ENCODE results near the gene RMDN2.
A peak's percentile ranks its signal among the peaks of the same experiment; 100 is the strongest.

RMDN2 gene, protein sequence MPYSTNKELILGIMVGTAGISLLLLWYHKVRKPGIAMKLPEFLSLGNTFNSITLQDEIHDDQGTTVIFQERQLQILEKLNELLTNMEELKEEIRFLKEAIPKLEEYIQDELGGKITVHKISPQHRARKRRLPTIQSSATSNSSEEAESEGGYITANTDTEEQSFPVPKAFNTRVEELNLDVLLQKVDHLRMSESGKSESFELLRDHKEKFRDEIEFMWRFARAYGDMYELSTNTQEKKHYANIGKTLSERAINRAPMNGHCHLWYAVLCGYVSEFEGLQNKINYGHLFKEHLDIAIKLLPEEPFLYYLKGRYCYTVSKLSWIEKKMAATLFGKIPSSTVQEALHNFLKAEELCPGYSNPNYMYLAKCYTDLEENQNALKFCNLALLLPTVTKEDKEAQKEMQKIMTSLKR

DNA sequence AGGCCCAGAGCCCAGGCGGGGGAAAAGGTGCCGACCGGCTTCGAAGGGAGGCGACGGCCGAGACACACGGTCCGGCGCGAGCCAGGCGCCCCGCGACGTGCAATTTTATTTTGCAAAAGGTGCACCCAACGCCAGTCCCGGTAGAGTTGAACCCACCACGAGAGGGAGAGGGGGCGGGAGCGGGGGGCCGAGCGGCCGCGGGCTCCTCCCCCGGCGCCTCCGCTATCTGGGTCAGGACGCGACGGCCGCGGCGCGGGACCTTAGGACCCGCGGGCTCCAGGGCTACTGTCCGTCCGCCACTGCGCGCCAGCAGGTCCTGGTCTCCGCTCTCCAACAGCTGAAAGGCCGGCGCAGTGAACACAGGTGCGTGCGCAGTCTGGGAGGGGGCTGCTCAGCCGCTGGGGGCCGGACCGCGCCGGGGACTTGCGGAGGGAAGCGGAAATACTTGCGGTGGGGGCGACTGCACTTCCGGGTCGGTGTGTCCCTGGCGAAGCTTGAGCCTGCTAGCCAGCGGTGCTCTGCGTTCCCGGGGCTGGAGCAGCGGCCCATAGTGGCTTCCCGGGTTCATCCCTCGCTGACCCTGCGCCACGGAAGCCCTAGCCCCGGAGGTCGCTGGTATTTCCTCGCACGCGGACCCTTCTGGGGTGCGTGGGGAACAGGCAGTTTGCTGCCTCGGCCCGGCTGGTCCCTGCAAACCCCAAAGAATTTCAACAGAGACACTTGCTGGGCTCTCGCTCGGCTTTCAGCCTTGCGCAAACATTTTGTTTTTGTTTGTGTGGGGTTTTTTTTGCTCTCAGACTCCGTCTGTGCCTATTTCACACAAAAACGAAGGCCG, at the start of gene RMDN2:
TSS of gene RMDN2 (plus strand) at position 225 of the 835 bp plus-strand sequence. CDS start 3,991 bp downstream, outside the sequence.
- peak; percentile 59 for DNase-seq

DNA sequence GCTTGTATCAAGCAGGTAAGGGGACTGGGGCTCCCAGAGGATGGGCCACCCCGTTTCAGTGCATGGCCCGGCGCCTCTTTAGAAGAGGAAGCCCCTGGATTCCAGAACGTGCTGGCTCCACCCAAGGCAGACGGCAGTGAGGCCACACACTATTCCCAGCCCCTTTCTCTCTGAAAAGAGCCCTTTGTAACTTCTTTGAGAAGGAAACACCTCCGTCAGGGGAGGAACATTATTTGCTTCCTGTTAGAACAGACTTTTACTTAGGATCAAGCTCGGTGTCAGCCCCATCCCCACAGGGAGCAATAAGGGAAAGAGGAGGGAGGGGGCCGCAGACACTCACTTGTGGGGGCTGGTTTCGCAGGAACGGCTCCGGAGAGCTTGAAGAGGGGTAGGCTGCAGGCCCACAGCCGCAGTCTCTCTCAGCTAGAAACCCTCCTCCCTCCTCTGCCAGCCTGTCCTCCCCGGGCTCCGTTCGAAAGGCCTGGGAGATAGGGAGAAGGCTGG, 49.6 kb upstream of the RMDN2 start:
- no peak for DNase-seq

DNA sequence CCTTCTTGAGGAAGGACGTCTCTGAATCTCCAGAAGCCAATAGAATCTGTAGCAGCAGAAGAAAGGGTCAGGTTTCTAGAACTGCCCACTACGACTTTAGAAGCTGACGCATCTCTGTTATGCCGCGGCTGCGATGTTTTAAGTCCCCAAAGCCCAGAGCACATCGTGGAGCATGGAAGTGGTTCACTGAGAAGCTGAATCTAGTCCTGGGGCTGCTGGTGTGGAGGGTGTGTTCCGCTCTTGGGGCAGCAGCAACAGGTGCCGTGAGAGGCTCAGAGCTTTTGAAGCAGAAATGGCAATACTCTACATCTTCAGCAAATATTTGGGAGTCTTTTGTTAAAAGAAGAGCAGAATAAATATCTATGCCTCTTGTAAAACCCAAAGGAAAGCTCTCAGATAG, 48.9 kb upstream of the RMDN2 start:
- DNase-seq = no peak

GRCh38 chr2:37877457-37878315, 47.4 kb upstream of the RMDN2 start:
- no peak for DNase-seq

DNA sequence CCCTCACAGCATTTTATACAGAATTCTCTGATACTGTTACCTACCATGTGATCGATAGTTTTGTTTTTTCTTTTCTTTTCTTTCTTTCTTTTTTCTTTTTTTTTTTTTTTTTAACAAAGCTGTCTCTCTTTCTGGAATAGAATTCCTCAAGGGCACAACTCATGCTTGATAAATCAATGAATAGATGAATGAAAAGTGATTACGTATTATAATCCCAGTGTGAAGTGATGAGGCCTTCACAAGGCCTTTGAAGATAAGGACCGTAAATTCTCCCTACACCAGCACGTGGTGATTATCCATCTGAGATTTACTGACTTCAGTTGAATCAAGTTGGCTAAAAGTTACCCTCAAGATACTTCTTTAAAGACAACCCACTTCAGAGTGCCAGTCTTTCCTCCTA, 46.6 kb upstream of the RMDN2 start:
- DNase-seq = no peak

DNA sequence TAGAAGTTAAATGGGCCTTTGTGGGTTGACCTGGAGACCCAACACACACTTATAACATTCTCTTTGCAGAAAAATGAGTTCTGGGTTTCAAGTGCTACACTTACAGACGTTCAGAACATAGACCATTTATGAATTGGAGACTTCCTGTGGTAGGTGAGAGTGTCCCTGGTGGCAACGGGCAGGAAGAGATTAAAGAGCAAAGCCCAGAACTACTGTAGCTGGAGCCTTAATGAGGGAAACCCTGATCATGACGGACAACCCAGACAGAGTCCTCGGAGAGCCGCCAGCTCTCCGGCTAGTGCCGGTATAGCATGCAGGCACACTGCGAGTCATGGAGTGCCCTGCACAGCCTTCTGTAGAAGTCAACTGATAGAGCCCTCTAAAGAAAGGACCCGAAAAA, 44.5 kb upstream of the RMDN2 start:
- no peak for DNase-seq

- DNase-seq = no peak
Observed at GRCh38 chr2:37881397-37881796, 43.7 kb upstream of the RMDN2 start.

GRCh38 chr2:37882036-37882435, 43.1 kb upstream of the RMDN2 start:
- DNase-seq = no peak

GRCh38 chr2:37883518-37883917, 41.6 kb upstream of the RMDN2 start:
- no peak for DNase-seq

DNA sequence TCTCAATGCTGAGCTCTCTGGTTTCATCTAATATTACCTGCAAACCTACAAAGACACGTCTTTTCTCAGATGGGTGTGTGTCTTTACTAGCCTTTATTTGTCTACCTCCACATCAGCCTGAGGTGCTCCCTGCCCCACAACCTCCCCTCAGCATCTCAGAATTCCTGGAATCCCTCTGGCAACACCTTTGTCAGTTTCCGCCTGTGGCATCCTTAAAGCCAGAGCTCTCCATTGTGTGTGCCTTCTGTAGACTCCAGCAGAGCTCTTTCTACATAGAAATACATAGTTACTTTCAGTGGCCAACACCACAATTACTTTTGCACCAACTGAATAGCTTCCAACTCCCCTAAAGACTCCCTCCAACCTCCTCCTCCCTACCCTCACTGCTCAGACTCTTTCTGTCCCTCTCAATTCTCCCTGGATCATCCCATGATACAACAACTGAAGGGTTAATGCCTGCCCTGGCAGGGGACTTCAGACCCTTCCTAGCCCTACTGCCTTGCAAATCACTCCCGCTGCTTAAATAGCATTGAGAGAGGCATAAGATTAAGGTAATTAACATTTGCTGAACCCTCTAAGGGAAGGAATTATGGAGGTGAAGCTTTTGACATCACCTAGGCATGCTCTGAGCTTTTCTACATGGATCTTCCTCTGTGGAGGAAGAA, 39.6 kb upstream of the RMDN2 start:
- DNase-seq = no peak

DNA sequence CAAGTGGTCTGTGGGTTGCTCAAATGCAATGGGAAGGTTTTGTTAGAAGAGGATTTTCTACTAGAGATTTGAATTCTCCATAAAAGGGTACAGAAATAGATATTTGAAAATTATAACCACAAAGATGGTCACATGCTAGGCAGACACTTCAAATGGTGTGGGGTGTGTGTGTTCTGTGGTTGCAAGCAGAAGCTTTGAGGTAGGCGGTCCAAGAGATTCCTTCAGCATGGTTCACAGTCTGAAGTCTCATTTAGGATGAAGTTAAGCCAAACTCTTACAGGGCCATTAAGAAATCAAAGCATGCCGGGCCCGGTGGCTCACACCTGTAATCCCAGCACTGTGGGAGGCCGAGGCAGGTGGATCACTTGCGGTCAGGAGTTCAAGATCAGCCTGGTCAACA, 38.3 kb upstream of the RMDN2 start:
- DNase-seq = no peak

- no peak for DNase-seq
Observed at GRCh38 chr2:37887286-37887685, 37.8 kb upstream of the RMDN2 start.

DNA sequence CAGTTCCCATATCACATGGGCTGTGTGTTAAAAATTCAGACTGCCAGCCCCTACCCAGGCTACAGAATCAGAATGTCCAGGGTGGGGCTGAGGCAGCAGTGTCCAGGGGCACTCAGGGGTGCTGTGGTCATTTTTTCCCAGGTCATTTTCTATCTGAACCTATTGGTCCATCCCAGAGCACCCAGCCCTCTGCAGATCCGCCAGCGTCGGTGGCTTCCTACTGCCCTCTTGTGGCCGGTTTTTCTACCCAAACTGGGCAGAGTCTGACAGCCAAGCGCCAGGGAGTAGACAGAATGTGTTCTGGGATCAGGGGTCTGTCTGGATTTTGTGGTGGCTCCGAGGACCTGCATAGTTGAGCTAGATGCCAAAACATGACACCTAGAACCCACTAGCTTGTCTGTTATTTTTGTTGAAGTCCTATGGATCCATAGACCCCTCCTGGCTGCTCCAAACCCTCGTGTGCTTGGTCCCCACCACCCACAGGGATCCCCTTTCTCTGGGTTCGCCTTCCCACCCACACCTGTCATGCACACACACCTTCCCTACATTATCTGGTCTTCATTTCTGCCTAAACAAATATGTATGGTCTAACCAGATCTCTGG, 34.1 kb upstream of the RMDN2 start:
- DNase-seq = peak; percentile 40

DNA sequence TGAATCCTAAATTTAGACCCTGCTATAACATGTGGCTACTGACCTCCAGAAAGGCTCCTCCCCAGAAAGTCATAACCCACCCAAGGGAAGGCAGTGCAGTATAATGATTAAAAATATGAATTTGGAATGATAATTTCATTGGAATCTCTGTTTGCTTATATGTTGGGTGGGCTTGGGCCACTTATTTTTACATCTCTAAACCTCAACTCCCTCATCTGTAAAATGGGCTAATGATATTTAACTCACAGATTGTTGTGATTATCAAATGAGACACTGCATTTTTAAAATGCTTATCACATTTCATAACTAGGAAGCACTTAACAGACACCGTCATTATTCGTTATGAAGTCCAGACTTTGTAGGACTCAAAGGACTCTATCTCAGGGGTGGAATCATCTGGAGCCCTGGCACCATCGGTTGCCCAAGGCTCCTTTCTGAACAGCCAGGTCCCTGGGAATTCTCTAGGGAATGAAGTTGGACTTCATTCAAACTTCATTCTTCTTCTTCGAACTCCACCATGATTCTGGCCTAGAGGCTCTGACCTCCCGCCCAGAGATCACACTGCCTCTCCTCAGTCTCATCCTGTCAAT, 33.1 kb upstream of the RMDN2 start:
- no peak for DNase-seq

DNA sequence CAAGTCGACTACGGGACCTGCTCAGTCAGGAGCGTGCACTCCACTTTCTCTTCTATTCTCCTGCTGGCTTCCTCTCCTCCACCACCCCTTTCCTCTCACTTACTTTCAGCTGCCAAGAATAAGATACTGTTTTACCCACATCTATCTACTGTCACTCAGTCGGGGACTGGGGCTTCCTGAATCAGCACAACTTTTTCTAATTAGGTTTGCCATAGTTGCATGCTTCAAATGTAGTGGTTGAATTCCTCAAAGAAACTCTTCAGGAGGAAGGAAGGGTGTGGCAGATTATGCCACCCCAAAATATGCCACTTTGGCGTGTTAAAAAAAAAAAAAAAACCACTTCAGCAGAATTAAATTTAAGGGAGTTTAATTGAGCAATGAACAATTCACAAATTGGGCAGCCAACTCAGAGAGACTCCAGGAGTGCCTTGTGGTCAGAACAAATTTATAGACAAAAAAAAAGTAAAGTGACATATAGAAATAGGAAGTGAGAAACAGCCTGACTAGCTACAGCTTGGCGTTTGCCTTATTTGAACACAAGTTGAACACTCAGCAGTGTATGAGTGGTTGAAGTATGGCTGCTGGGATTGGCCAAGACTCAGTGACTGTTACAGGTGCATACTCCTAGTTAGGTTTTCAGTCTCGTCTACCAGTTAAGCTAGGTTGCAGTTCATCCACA, 32.5 kb upstream of the RMDN2 start:
- DNase-seq = no peak

DNA sequence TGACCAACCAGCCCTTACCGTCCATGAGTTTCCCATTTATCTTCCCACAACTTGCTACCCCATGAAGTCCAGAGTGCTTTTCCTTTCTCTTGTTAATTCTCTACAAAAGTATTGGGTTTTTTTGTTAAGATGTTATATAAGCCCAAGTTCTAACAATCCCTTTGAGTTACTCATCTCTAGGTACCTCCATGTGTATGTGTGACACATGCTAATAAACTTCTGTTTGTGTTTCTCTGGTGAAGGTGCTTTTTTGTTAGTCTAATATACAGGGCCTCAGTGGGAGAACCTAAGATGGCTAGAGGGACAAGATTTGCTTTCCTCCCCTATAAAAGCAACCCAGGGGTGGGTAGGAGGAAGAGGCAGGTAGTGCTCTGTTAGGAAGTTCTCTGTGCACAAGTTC, 31.8 kb upstream of the RMDN2 start:
- DNase-seq = no peak

- DNase-seq = no peak
Observed at GRCh38 chr2:37894047-37894446, 31.0 kb upstream of the RMDN2 start.

DNA sequence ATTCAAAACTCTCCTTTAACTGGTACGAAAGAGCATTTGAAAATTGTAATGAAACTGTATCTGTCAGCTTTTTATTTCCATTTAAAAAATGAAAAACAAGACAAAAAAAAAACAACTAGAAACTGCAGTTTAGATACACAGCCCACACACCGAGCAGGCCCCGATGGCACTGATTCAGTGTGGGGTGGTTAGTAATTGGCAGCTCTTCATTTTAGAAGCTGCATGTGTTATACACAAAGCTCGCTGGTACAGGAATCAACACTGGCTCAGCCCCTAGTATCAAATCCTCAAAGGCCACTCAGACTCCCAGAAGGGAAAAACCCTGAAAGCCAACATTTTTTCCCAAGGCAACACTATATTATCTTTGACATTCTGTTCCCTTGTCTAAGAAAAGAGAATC, 30.5 kb upstream of the RMDN2 start:
- no peak for DNase-seq

DNA sequence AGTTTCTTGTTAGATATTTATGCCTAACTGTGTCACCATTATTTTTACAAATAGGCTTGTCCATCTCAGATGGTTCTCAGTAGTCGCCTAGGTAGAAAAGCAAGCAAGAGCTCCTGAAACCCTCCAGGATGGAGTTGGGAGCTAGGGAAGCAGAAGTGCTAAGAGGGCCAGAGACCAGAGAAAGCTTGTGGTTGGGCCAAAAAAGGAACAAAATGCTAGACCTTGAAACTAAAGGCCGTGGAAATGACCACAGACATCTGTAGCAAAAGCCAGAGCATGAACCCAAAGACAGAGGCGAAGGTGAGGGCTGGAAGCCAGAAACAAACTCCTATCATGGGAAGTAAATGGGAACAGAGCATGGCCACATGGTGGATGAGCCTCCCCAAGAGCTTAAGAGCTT, 29.9 kb upstream of the RMDN2 start:
- DNase-seq = no peak

DNA sequence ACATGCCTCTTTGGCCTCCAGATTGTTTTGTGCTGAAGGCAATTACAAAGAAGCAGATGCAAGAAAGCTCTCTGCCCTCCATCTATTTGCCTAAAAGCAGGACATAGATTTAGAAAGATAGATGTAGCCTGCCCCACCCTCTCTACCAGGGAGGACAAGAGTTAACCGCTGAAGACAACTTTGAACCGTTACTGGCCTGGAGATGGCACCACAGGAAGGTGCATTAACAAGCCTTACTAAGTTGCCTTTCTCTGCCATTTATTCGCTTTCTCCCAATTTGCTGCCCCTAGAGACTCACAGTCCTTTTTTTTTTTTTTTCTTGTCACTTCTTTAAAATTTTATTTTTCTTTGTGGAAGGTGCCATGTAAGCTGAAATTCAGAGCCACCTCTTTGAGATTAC, 28.8 kb upstream of the RMDN2 start:
- no peak for DNase-seq

DNA sequence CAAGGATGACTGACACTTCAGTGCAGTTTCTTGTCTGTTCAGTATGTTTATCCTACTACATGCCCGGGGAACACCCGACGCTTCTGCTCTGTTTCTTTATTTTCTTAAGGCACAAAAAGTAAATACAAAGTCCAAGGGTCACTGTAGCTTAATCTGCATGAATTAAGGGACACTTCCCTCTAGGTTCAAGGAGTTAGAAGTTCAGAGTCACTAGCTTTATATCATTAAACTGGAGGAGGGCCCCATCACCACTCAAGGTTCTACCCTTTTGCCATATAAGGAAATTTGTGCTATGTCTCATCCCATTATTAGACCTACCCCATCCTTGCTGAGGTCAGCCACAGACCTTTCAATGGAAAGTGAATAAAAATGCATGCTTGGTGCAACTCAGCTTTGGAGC, 27.6 kb upstream of the RMDN2 start:
- no peak for DNase-seq
